NCI-H1930 (cell line): ENCODE measurements around the gene GJA3.
"Not testable (repeated sequence)": the region's sequence is repeated elsewhere in the genome, so short reads cannot be mapped to it uniquely, and the experiment has no call there.

Experiments used
- DNase-seq, 2 experiments: peaks; one replicate each; lab custom pipeline; 2025; lab: John Stamatoyannopoulos, UW

GJA3 gene

GRCh38 chr13:20182231-20182846, 21.5 kb upstream of the GJA3 start:
- peak; percentile 67 to 69 for DNase-seq

GRCh38 chr13:20181188-20181587, 20.3 kb upstream of the GJA3 start:
- DNase-seq: no peak

GRCh38 chr13:20178156-20178555, 17.3 kb upstream of the GJA3 start:
- DNase-seq: no peak

- no peak for DNase-seq
These were observed 16.4 kb upstream of the GJA3 start for GRCh38 chr13:20177049-20177831.

- no peak for DNase-seq
These were observed 15.2 kb upstream of the GJA3 start for GRCh38 chr13:20175907-20176652.

- no peak for DNase-seq
These were observed 14.5 kb upstream of the GJA3 start for GRCh38 chr13:20175406-20175794.

GRCh38 chr13:20174656-20175405, 14.0 kb upstream of the GJA3 start:
- DNase-seq: no peak

GRCh38 chr13:20173116-20173746, 12.4 kb upstream of the GJA3 start:
- DNase-seq: no peak

- no peak for DNase-seq
These were observed 10.5 kb upstream of the GJA3 start for GRCh38 chr13:20171364-20171763.

GRCh38 chr13:20170921-20171320, 10.1 kb upstream of the GJA3 start:
- no peak for DNase-seq

- no peak for DNase-seq
These were observed 7.5 kb upstream of the GJA3 start for GRCh38 chr13:20168396-20168795.

- DNase-seq: no peak
These were observed 4.8 kb upstream of the GJA3 start for GRCh38 chr13:20165417-20166257.

- DNase-seq: no peak
These were observed 1.1 kb upstream of the GJA3 start for GRCh38 chr13:20161951-20162300.

GRCh38 chr13:20161275-20161950, 561 bp upstream of the GJA3 start:
- DNase-seq: no peak

GRCh38 chr13:20159646-20160305, 1.1 kb downstream of the GJA3 start:
- no peak for DNase-seq

- no peak for DNase-seq
These were observed 3.6 kb downstream of the GJA3 start for GRCh38 chr13:20157151-20157796.

- DNase-seq: no peak
These were observed 4.2 kb downstream of the GJA3 start for GRCh38 chr13:20156702-20157101.

- not testable (repeated sequence) for DNase-seq
These were observed 7.6 kb downstream of the GJA3 start for GRCh38 chr13:20153290-20153689.

- DNase-seq: no peak
These were observed 9.2 kb downstream of the GJA3 start for GRCh38 chr13:20151612-20152011.
